ENCODE results near the gene VHLL. TPM values are rescaled to one million over a fixed set of nuclear protein-coding genes. Genes with fewer than 3 reads are reported as not detected.

VHLL gene
- total RNA-seq, 2 donors from 2014 or later: not detected

GRCh38 chr1:156270314-156270713, 28.8 kb downstream of the VHLL start:
- DNase-seq (no peak), ATAC-seq (no peak)
- no peaks in the 10 kb centered on the region for H3K4me1 ChIP-seq
- H3K36me3 ChIP-seq (replicated peaks in 1 of 2; ENCODE audit: insufficient read depth in 1 of 2, low read depth in 2 of 2): peaks cover 28 to 59% of the 10 kb centered on the region in 2 donors
- no peaks in the 10 kb centered on the region for H3K27me3 ChIP-seq
- H3K4me3 ChIP-seq: no peak overlapping the region
- H3K9me3 ChIP-seq: no peaks in the 10 kb centered on the region
- no peak overlapping the region for H3K27ac ChIP-seq
- WGBS, 2 donors: 91 to 97% methylated on average over 3 of the region's 3 CpGs
- intact Hi-C loops (cut with DNase I): no loop called here
- no peak for TF ChIP-seq CTCF (IDR thresholded peaks at IDR 0.05)
- TF ChIP-seq POLR2A (IDR thresholded peaks at IDR 0.05): no peak

GRCh38 chr1:156268336-156268735, 30.8 kb downstream of the VHLL start:
- H3K4me1 ChIP-seq: no peaks in the 10 kb centered on the region
- no peak overlapping the region for H3K4me3 ChIP-seq
- H3K9me3 ChIP-seq: no peaks in the 10 kb centered on the region
- no peak for ATAC-seq
- no peaks in the 10 kb centered on the region for H3K27me3 ChIP-seq
- intact Hi-C loops (cut with DNase I): no loop called here
- DNase-seq: no peak
- H3K27ac ChIP-seq: no peak overlapping the region
- 83 to 89% methylated on average over 4 of the region's 4 CpGs for WGBS, 2 donors
- no peak for TF ChIP-seq CTCF (IDR thresholded peaks at IDR 0.05)
- TF ChIP-seq POLR2A (IDR thresholded peaks at IDR 0.05): no peak
- peaks cover 29 to 54% of the 10 kb centered on the region in 2 donors for H3K36me3 ChIP-seq (replicated peaks in 1 of 2; ENCODE audit: insufficient read depth in 1 of 2, low read depth in 2 of 2)

- intact Hi-C loops (cut with DNase I): no loop called here
- peaks cover 31 to 53% of the 10 kb centered on the region in 2 donors for H3K36me3 ChIP-seq (replicated peaks in 1 of 2; ENCODE audit: insufficient read depth in 1 of 2, low read depth in 2 of 2)
- H3K27me3 ChIP-seq: no peaks in the 10 kb centered on the region
- no peaks in the 10 kb centered on the region for H3K9me3 ChIP-seq
- no peak overlapping the region for H3K4me3 ChIP-seq
- 85 to 89% methylated on average over 12 to 13 of the region's 13 CpGs for WGBS, 2 donors
- H3K27ac ChIP-seq: no peak overlapping the region
- no peaks in the 10 kb centered on the region for H3K4me1 ChIP-seq
- DNase-seq: no peak
- TF ChIP-seq CTCF (IDR thresholded peaks at IDR 0.05): no peak
- no peak for TF ChIP-seq POLR2A (IDR thresholded peaks at IDR 0.05)
- ATAC-seq: no peak
These were observed 33.1 kb downstream of the VHLL start for GRCh38 chr1:156266051-156266450.

- H3K36me3 ChIP-seq (replicated peaks in 1 of 2; ENCODE audit: insufficient read depth in 1 of 2, low read depth in 2 of 2): peaks cover 46 to 69% of the 10 kb centered on the region in 2 donors
- H3K27me3 ChIP-seq: no peaks in the 10 kb centered on the region
- H3K4me1 ChIP-seq: no peaks in the 10 kb centered on the region
- no peak for TF ChIP-seq CTCF (IDR thresholded peaks at IDR 0.05)
- no peak for TF ChIP-seq POLR2A (IDR thresholded peaks at IDR 0.05)
- no peak overlapping the region for H3K27ac ChIP-seq
- no peaks in the 10 kb centered on the region for H3K9me3 ChIP-seq
- DNase-seq (no peak), ATAC-seq (no peak)
- WGBS, 2 donors: 83 to 87% methylated on average over 9 of the region's 9 CpGs
- intact Hi-C loops (cut with DNase I): no loop called here
- no peak overlapping the region for H3K4me3 ChIP-seq
These were observed 35.8 kb downstream of the VHLL start for GRCh38 chr1:156263288-156263655.

GRCh38 chr1:156262461-156263287, 36.4 kb downstream of the VHLL start:
- 87 to 91% methylated on average over 9 of the region's 9 CpGs for WGBS, 2 donors
- Histone ChIP-seq H3K27ac (no peak overlapping the region), H3K4me1 (no peaks in the 10 kb centered on the region), H3K36me3 (replicated peaks in 1 of 2; ENCODE audit: insufficient read depth in 1 of 2, low read depth in 2 of 2) (peaks cover 41 to 69% of the 10 kb centered on the region in 2 donors), H3K27me3 (no peaks in the 10 kb centered on the region), H3K4me3 (no peak overlapping the region), H3K9me3 (no peaks in the 10 kb centered on the region)
- ATAC-seq (no peak), DNase-seq (no peak)
- TF ChIP-seq POLR2A (IDR thresholded peaks at IDR 0.05) (no peak), CTCF (IDR thresholded peaks at IDR 0.05) (no peak)
- intact Hi-C loops (cut with DNase I): no loop called here

All from body of pancreas (tissue), 4 donors.